Activated naive CD8-positive, alpha-beta T cell treated with anti-CD3 and anti-CD28 coated beads for 36 hours (primary cell): ENCODE data around the gene PROSER3. TPM values are rescaled to one million over a fixed set of nuclear protein-coding genes. Genes with fewer than 3 reads are reported as not detected.

Experiments used
- DNase-seq: peaks from one replicate; pipeline ENCODE4 v3.0.0; 2021
- H3K27ac Mint-ChIP-seq: one replicate; pipeline ENCODE4 v1.8.0; 2022; ENCODE audit warnings: mild to moderate bottlenecking, moderate library complexity, mixed read lengths
- H3K27me3 Mint-ChIP-seq: one replicate; pipeline ENCODE4 v1.8.0; 2022; ENCODE audit warnings: mild to moderate bottlenecking, mixed read lengths
- H3K36me3 Mint-ChIP-seq: one replicate; pipeline ENCODE4 v1.8.0; 2021; ENCODE audit warnings: mild to moderate bottlenecking, mixed read lengths
- H3K4me1 Mint-ChIP-seq: one replicate; pipeline ENCODE4 v1.8.0; 2021; ENCODE audit warnings: mixed read lengths
- H3K4me3 Mint-ChIP-seq: one replicate; pipeline ENCODE4 v1.8.0; 2022; ENCODE audit warnings: mild to moderate bottlenecking, moderate library complexity, mixed read lengths
- H3K9me3 Mint-ChIP-seq: one replicate; pipeline ENCODE4 v1.8.0; 2022; ENCODE audit warnings: mixed read lengths
- total RNA-seq, 2 experiments: library from RNA; stranded (reverse); gene quantifications; one replicate each; pipeline ENCODE4 v1.2.3, GENCODE V29; 2021

Gene PROSER3
- 10 to 100 TPM; 29.9 to 33.3 TPM for total RNA-seq

DNA sequence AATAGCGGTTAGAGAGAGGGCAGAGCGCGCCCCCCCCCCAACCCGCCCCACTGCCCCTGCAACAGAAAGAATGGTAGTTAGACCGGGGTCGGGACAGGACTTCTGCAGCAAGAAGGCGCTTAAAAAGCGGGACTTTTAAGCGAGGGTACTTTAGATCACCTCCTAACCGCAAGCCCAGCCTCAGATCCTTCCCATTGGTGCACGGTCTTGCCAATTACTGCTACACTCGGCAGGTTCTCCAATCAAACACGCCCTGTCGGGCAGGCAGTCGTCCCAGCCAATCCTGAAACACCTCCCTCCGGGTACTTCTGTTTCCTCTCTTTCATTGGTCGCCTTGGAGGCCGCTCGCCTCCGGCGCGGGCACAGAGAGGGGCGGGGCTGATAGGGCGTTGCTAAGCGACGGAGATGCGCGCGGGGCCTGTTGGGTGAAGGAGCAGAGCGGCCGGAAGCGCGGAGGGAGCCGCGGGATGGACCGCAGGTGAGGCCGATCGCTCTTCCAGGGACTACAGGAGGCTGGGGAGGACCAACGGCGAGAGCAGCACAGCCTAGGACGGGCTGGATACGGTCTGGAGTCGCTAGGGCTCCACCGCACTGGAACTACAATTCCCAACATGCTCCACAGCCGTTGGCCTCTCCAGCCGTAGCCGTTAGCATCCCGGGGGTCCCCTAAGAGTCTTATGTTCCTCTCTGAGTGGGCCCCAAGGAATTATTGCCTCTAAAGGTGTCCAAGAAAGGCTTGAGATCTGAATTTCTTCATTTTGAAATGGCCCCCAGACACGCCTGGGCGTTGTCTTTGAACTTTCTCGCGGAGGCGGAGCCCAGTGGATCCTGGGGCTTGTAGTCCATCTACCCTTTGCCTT, at the start of gene PROSER3:
TSS of gene PROSER3 (plus strand) at position 428 of the 860 bp plus-strand sequence. CDS start at position 468, 40 bp downstream.
- Mint-ChIP-seq H3K4me1 (peaks cover 21% of the 10 kb centered on the region), H3K4me3 (peak within 1 kb of the TSS; percentile 83), H3K27me3 (peaks cover 17% of the 10 kb centered on the region), H3K9me3 (no peaks in the 10 kb centered on the region), H3K27ac (peak within 1 kb of the TSS; percentile 82), H3K36me3 (peaks cover 32% of the 10 kb centered on the region)
- DNase-seq = peak; percentile 99

DNA sequence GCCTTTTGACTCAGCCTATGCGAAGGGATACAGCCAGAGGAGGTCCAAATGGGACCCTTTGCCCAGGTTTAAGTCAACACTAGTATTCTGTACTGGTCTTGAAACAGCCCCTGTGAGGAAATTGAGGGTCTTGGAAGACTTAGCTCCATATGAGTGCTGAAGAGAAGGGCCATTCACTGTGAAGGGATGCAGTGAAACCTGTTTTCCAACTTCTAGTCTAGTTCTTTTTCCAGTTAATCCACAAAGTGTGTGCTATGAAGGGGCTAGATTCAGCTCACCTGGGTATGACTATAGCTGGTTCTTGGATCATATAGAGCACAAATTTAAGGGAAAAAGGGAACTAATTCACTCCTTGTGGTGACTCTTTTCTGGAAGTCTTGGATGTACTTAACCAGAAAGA, 49.6 kb upstream of the PROSER3 start:
- Mint-ChIP-seq H3K4me3 (no peak overlapping the region), H3K27ac (no peak overlapping the region), H3K27me3 (peaks cover 4% of the 10 kb centered on the region), H3K9me3 (peaks cover 2% of the 10 kb centered on the region), H3K4me1 (peaks cover 25% of the 10 kb centered on the region), H3K36me3 (peaks cover 5% of the 10 kb centered on the region)
- no peak for DNase-seq

DNA sequence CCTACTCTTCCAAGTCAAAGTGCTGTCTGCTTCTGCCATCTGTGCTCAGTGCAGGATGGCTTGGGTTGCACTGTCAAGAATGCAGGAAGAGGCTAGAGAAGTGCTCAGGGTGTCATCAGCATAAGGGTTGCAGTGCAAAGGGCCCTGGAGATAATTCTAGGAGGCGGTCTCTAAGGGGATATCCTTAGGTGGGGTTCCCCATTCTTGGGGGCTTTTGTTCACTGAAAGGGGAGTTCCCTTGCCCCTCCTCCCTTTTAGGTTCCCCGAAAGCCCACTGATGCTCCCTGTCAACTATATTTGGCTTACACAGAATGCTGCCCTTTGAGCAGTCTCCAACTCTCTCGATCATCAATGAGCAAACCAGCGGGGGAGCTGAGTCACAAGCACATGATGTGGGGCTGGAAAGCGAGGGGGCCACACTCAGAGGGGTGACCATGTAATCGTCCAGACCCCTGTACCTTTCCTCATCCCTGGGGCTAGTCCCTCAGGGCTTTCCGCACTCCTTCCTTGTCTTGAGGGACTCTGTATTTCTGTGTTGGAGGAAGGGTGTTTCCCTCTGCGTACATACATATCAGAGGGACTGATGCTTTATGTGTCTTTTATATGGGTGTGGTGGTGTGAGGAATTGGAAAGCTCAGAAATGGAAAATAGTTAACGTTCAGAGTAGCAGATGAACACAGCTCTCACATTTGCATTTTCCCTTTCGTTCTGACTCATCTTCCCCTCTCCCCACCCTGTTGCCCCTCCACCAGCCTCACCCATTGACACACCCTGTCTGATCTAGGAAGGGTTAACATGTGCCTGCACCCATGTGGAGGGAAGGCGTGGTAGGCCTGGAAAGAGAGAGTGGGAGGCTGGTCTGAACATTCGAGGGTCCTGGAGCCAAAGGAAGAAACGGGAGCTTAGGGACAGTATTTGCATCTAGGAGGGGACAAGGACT, 46.9 kb upstream of the PROSER3 start:
- H3K27me3 Mint-ChIP-seq = no peaks in the 10 kb centered on the region

DNA sequence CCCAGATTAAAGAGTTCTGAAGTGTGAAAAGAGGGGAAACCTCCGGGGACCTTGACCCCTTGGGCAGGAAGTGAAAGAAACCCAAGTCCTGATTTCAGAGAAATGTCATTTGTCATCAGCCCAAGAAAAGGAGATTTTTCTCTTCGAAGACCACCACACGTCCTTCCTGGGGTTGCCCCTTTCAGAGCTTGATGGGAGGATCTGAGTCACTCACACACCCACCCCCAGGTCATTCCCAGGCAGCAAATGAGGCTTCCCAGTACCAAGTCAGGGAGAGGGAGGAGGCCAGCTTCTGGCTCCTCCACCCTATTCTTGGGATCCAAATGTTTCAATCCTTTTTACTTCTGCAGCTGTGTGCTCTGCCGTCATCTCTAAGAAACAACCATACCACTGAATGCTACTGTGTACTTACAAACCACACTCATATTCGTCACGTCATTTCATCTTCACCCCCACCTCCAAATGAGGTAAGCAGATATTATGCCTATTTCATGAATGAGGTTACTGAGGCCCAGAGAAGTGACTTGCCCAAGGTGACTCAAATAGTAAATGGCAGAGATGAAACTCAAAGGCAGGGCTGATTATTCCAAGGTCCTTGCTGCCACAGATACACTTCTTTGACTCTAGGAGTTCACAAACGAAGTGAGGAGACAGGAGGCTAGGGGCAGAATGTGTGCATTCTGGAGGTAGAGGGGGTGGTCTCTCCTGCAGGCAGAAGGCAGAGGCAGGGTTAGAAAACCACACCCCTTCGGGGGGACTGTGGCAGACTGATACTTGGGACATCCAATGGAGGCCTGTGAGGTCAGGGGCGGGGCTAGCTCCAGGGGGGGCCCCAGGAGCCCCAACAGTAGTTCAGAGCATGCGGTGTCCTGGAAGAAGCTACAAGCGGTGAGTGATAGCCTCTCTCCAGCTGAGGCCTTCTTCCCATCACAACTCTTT, 45.1 kb upstream of the PROSER3 start:
- peaks cover 4% of the 10 kb centered on the region for H3K27me3 Mint-ChIP-seq
- peaks cover 2% of the 10 kb centered on the region for H3K9me3 Mint-ChIP-seq
- peak overlapping the region; percentile 93 for H3K4me3 Mint-ChIP-seq
- DNase-seq = peak; percentile 88
- peaks cover 38% of the 10 kb centered on the region for H3K4me1 Mint-ChIP-seq
- H3K36me3 Mint-ChIP-seq = peaks cover 43% of the 10 kb centered on the region
- peak overlapping the region; percentile 98 for H3K27ac Mint-ChIP-seq

More for the DNA sequence above, 46.9 kb upstream of the PROSER3 start:
- peak; percentile 84 for DNase-seq
- Mint-ChIP-seq H3K4me1 (peaks cover 34% of the 10 kb centered on the region), H3K36me3 (peaks cover 31% of the 10 kb centered on the region), H3K27ac (peak overlapping the region; percentile 98), H3K9me3 (peaks cover 2% of the 10 kb centered on the region), H3K4me3 (peak overlapping the region; percentile 59)

DNA sequence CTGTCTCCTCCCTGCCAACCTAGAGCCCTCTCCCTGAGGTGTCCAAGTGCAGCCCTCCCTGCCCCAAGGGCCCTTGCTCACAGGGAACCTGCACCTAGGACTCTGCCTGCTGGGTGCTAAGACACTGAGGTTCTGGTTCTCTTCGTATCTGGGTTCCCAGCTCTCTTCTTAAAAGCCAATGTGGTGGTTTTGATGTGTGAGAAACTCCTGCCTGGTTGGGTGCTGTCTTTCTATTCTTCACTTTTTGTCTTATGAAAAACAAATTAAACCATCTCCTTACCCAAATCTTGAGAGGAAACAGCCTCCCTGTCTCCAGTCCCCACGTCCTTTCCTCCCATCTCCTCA, 44.5 kb upstream of the PROSER3 start:
- Mint-ChIP-seq H3K27me3 (peaks cover 8% of the 10 kb centered on the region), H3K4me1 (peaks cover 40% of the 10 kb centered on the region), H3K36me3 (peaks cover 45% of the 10 kb centered on the region), H3K27ac (peak overlapping the region; percentile 98), H3K9me3 (peaks cover 2% of the 10 kb centered on the region), H3K4me3 (peak overlapping the region; percentile 93)
- DNase-seq = no peak

DNA sequence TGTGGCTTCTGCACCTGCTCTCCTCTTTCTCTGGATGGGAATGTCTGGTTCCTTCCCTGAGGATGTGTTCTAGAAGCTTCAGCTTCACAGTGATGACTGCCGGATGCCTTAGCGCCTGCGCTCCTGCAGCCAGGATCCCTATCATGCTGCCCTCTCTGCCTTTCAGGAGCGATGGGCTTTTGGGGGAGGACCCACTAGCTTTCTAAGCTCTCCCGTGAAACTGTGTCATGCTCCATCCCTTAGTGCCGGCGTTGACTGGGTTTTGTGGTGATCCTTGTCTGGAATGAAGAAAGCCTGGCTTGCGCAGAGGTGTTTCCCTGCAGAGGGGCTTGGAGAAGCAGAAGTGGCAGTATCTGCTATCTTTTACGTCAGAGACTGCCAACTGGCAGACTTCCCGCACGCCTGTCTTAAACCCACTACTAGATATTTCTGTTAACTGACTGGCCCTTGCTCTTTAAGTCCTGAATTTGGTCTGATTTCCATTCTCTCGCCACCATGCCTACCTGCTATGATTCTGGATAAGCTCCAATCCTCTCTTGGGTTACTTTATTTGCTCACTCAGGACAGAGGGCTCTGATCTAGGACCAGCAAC, 44.0 kb upstream of the PROSER3 start:
- Mint-ChIP-seq H3K36me3 (peaks cover 49% of the 10 kb centered on the region), H3K27ac (peak overlapping the region; percentile 98), H3K4me3 (peak overlapping the region; percentile 93), H3K9me3 (peaks cover 2% of the 10 kb centered on the region), H3K27me3 (peaks cover 12% of the 10 kb centered on the region), H3K4me1 (peaks cover 41% of the 10 kb centered on the region)
- no peak for DNase-seq

DNA sequence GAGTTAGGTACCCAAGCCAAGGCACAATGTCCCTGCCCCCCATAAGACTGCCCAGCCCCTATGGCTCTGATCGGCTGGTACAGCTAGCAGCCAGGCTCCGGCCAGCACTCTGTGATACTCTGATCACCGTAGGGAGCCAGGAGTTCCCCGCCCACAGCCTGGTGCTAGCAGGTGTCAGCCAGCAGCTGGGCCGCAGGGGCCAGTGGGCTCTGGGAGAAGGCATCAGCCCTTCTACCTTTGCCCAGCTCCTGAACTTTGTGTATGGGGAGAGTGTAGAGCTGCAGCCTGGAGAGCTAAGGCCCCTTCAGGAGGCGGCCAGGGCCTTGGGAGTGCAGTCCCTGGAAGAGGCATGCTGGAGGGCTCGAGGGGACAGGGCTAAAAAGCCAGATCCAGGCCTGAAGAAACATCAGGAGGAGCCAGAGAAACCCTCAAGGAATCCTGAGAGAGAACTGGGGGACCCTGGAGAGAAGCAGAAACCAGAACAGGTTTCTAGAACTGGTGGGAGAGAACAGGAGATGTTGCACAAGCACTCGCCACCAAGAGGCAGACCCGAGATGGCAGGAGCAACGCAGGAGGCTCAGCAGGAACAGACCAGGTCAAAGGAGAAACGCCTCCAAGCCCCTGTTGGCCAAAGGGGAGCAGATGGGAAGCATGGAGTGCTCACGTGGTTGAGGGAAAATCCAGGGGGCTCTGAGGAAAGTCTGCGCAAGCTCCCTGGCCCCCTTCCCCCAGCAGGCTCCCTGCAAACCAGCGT, 43.2 kb upstream of the PROSER3 start:
- H3K27me3 Mint-ChIP-seq = peaks cover 16% of the 10 kb centered on the region
- peaks cover 2% of the 10 kb centered on the region for H3K9me3 Mint-ChIP-seq
- H3K27ac Mint-ChIP-seq = peak overlapping the region; percentile 98
- H3K36me3 Mint-ChIP-seq = peaks cover 56% of the 10 kb centered on the region
- H3K4me1 Mint-ChIP-seq = peaks cover 47% of the 10 kb centered on the region
- H3K4me3 Mint-ChIP-seq = peak overlapping the region; percentile 93
- no peak for DNase-seq

DNA sequence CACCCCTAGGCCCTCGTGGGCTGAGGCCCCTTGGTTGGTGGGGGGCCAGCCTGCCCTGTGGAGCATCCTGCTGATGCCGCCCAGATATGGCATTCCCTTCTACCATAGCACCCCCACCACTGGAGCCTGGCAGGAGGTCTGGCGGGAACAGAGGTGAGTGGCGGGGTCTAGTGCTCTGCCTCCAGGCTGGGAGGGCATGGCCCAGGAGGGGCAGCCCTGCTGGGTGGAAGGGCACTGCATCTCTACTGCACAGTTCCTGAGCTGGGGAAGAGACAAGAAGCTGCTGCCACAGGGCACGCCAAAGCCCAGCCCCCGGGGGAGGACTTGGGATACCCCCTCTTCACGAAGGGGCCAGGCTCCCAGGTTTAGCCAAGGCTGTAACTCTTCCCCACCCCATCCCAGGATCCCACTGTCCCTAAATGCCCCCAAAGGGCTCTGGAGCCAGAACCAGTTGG, 42.6 kb upstream of the PROSER3 start:
- peaks cover 46% of the 10 kb centered on the region for H3K4me1 Mint-ChIP-seq

DNA sequence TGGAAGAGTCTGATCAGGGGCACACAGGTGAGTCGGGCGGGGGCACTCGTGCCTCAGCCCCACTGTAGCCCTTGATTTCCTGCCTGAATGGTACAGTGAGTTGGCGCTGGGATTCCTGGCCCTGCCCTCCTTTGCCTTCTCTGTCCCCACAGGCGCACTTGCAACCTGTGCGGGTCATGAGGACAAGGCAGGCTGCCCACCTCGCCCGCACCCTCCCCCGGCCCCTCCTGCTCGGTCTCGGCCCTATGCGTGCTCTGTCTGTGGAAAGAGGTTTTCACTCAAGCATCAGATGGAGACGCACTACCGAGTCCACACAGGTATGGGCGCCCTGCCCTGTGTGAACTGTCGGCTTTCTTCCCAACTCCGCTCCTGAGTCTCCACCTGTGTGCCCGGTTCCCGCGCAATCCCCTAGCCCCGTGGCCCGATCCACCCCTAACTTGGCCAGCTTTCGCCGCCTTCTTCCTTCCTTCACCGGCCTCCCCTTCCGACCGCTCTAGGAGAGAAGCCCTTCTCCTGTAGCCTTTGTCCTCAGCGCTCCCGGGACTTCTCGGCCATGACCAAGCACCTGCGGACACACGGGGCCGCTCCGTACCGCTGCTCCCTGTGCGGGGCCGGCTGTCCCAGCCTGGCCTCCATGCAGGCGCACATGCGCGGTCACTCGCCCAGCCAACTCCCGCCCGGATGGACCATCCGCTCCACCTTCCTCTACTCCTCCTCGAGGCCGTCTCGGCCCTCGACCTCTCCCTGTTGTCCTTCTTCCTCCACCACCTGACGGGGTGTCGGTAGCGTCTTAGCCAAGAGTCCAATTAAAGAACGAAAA, 41.8 kb upstream of the PROSER3 start:
- Mint-ChIP-seq H3K4me3 (peak overlapping the region; percentile 93), H3K4me1 (peaks cover 41% of the 10 kb centered on the region), H3K27me3 (peaks cover 16% of the 10 kb centered on the region), H3K36me3 (peaks cover 62% of the 10 kb centered on the region), H3K27ac (peak overlapping the region; percentile 98), H3K9me3 (peaks cover 2% of the 10 kb centered on the region)
- no peak for DNase-seq

More for the DNA sequence above, 42.6 kb upstream of the PROSER3 start:
- Mint-ChIP-seq H3K9me3 (peaks cover 2% of the 10 kb centered on the region), H3K36me3 (peaks cover 59% of the 10 kb centered on the region), H3K27me3 (peaks cover 16% of the 10 kb centered on the region), H3K27ac (peak overlapping the region; percentile 98), H3K4me3 (peak overlapping the region; percentile 93)
- DNase-seq = no peak

DNA sequence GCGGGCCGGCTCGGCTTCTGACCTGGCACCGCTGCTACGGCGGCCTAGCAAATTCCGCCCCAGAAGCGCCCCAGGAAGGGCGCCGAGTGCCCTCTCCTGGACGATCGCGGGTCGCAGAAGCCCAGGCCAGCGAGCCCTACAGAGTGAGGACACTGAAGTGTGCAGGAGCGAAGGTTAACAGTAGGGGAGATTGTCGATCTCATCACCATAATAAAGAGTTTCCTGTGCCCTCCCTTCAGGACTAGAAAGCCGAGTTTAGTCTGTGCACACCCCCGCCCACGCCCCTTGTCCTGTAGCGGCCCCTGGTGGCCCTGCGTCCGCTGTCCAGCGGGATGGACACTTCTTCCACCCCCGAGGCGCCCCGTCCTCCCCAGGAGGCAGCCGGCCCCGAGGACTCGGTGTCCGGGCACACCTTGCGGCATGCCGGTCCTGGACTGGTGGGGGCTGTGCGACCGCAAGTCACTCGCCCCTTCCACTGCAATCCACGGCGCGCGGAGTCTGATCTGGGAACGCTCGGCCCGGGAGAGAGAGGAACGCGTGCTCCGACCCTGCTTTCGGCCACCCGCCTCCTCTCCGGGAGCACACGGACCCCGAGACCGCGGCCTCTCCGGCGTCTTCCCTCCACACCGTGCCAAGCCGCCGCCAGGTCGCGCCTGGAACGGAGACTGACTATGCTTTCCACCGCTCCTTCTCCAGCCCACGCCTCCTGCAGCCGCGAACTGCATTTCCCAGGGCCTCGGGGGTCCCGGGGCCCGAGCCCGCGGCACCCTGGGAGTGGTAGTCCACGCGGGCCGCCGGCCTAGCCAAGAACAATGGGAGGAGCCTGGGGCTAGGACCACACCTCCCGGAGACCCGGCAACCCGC, 40.9 kb upstream of the PROSER3 start:
- Mint-ChIP-seq H3K36me3 (peaks cover 67% of the 10 kb centered on the region), H3K4me3 (peak overlapping the region; percentile 93), H3K27ac (peak overlapping the region; percentile 98), H3K4me1 (peaks cover 41% of the 10 kb centered on the region), H3K9me3 (no peaks in the 10 kb centered on the region), H3K27me3 (peaks cover 16% of the 10 kb centered on the region)
- DNase-seq = peak; percentile 99

DNA sequence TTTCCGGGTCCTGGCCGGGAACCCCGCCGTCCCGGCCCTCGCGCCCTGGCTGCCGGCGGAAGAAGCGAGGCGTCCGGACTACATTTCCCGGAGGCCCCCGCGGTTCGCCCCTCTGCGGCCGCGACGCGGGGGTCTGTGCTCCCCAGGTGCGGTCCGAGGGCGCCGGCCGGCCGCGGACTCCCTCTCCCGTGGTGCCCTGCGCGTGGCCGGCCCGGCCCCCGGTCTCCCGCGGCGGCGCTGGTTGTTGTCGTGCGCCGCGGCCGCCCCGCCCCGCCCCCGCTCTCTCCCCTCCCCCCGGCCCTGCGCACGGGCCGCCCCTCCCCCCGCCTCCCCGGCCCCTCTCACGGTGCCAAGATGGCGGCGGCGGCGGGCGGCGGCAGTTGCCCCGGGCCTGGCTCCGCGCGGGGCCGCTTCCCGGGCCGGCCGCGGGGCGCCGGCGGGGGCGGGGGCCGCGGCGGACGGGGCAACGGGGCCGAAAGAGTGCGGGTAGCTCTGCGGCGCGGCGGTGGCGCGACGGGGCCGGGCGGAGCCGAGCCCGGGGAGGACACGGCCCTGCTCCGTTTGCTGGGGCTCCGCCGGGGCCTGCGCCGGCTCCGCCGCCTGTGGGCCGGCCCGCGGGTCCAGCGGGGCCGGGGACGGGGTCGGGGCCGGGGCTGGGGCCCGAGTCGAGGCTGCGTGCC, 40.2 kb upstream of the PROSER3 start, which contains the start of gene KMT2B:
TSS of gene KMT2B (plus strand) at position 339 of the 680 bp plus-strand sequence. CDS start at position 355, 16 bp downstream.
- peaks cover 16% of the 10 kb centered on the region for H3K27me3 Mint-ChIP-seq
- no peaks in the 10 kb centered on the region for H3K9me3 Mint-ChIP-seq
- peaks cover 37% of the 10 kb centered on the region for H3K4me1 Mint-ChIP-seq
- peak within 1 kb of the TSS; percentile 93 for H3K4me3 Mint-ChIP-seq
- DNase-seq = no peak
- peak within 1 kb of the TSS; percentile 98 for H3K27ac Mint-ChIP-seq
- H3K36me3 Mint-ChIP-seq = peaks cover 70% of the 10 kb centered on the region
